Stimulated activated CD8-positive, alpha-beta memory T cell treated with anti-CD3 and anti-CD28 coated beads, Interleukin-7, amount 100 ng/mL, for 1 hour (primary cell): Measurements from ENCODE around the gene CNIH1.
"Not testable (repeated sequence)": the region's sequence is repeated elsewhere in the genome, so short reads cannot be mapped to it uniquely, and the experiment has no call there.

Experiments used
- DNase-seq, 2 donors: peaks; one replicate each; pipeline ENCODE4 v3.0.0-alpha.2; 2020; ENCODE audit warnings: low read depth in 2 of 2

The CNIH1 gene

GRCh38 chr14:54427871-54428270 lies 13.3 kb downstream of the CNIH1 start:
- no peak for DNase-seq

GRCh38 chr14:54425537-54426274 lies 15.5 kb downstream of the CNIH1 start:
- no peak for DNase-seq

- DNase-seq: no peak
Observed at GRCh38 chr14:54425068-54425467, 16.1 kb downstream of the CNIH1 start.

GRCh38 chr14:54424479-54424901 lies 16.7 kb downstream of the CNIH1 start:
- DNase-seq: no peak

GRCh38 chr14:54423991-54424390 lies 17.2 kb downstream of the CNIH1 start:
- no peak for DNase-seq

- no peak for DNase-seq
Observed at GRCh38 chr14:54420478-54421142, 20.6 kb downstream of the CNIH1 start.

GRCh38 chr14:54411371-54411770 lies 29.8 kb downstream of the CNIH1 start:
- no peak for DNase-seq

- no peak for DNase-seq
Observed at GRCh38 chr14:54410215-54410614, 31.0 kb downstream of the CNIH1 start.

GRCh38 chr14:54403401-54404005 lies 37.7 kb downstream of the CNIH1 start:
- DNase-seq: not testable (repeated sequence)

GRCh38 chr14:54399560-54399959 lies 41.6 kb downstream of the CNIH1 start:
- DNase-seq: no peak

- DNase-seq: peak; percentile 92 to 94
Observed at GRCh38 chr14:54396493-54397335, 44.5 kb downstream of the CNIH1 start, which contains the start of gene CDKN3. Gene CDKN3, plus strand, starts transcription at chr14:54397007. Its CDS starts 62 bp downstream, at chr14:54397069.

GRCh38 chr14:54396183-54396492 lies 45.0 kb downstream of the CNIH1 start:
- no peak for DNase-seq

- DNase-seq: no peak
Observed at GRCh38 chr14:54395716-54396115, 45.5 kb downstream of the CNIH1 start.

- no peak for DNase-seq
Observed at GRCh38 chr14:54395284-54395683, 45.9 kb downstream of the CNIH1 start.

GRCh38 chr14:54394596-54394995 lies 46.6 kb downstream of the CNIH1 start:
- no peak for DNase-seq

GRCh38 chr14:54392986-54393884 lies 47.9 kb downstream of the CNIH1 start:
- not testable (repeated sequence) for DNase-seq

- DNase-seq: no peak
Observed at GRCh38 chr14:54392131-54392859, 48.9 kb downstream of the CNIH1 start.

- no peak for DNase-seq
Observed at GRCh38 chr14:54387328-54387727, 53.8 kb downstream of the CNIH1 start.

GRCh38 chr14:54385556-54385955 lies 55.6 kb downstream of the CNIH1 start:
- DNase-seq: no peak

GRCh38 chr14:54383835-54384234 lies 57.3 kb downstream of the CNIH1 start:
- no peak for DNase-seq
